Heart right ventricle (tissue), 16 donors: ENCODE data around the gene PTPN12. TPM values are rescaled to one million over a fixed set of nuclear protein-coding genes. Genes with fewer than 3 reads are reported as not detected.

Source experiments
- ATAC-seq, 8 donors: fragments of 200-7000 bp; cut with Tn5 transposase; one replicate each; pipeline ENCODE4 v1.9.1; 2020; ENCODE audit warnings: mild to moderate bottlenecking in 8 of 8, moderate library complexity in 8 of 8, moderate number of reproducible peaks in 1 of 8
- DNase-seq, 2 donors: peaks; one replicate each; pipeline ENCODE4 v3.0.0-alpha.2; 2020
- H3K27ac ChIP-seq, 10 donors: fragments of 200-600 bp; sonication (generic) in 2 of 10; one replicate each; pipeline versions ENCODE4 v1.5.0 to v1.8.0; 2020 to 2022; ENCODE audit warnings: mild to moderate bottlenecking in 3 of 10
- H3K27me3 ChIP-seq, 7 donors: fragments of 200-600 bp; one replicate each; pipeline ENCODE4 v1.8.0; 2021 to 2022; ENCODE audit warnings: mild to moderate bottlenecking in 2 of 7
- H3K36me3 ChIP-seq, 9 donors: fragments of 200-600 bp; sonication (generic) in 1 of 9; one replicate each; pipeline versions ENCODE4 v1.5.0 to v1.8.0; 2020 to 2022; ENCODE audit warnings: mild to moderate bottlenecking in 2 of 9
- H3K4me1 ChIP-seq, 9 donors: fragments of 200-600 bp; sonication (generic) in 1 of 9; one replicate each; pipeline versions ENCODE4 v1.5.0 to v1.8.0; 2020 to 2022; ENCODE audit warnings: mild to moderate bottlenecking in 4 of 9
- H3K4me3 ChIP-seq, 10 donors: fragments of 200-600 bp; sonication (generic) in 2 of 10; one replicate each; pipeline versions ENCODE4 v1.5.0 to v1.8.0; 2020 to 2022; ENCODE audit warnings: mild to moderate bottlenecking in 7 of 10, moderate library complexity in 2 of 10
- H3K9me3 ChIP-seq, 11 donors: fragments of 200-600 bp in 10 of 11; sonication (generic) in 2 of 11; one replicate each; pipeline versions ENCODE4 v1.5.0 to v1.8.0; 2013 to 2022; ENCODE audit warnings: mild to moderate bottlenecking in 2 of 11, control low read depth in 1 of 11, moderate library complexity in 1 of 11
- CTCF ChIP-seq, 9 donors: fragments of 200-600 bp; sonication (generic) in 2 of 9; IDR thresholded peaks; one replicate each; pipeline versions ENCODE4 v1.5.0 to v1.8.0; 2021 to 2022; ENCODE audit warnings: antibody characterized with exemption in 9 of 9, mild to moderate bottlenecking in 5 of 9, moderate library complexity in 1 of 9
- WGBS, 2 donors: extraction: QIAGEN DNeasy Blood & Tissue Kit; methylation state at CpG; one replicate each; pipeline ENCODE4 v1.1.7; 2013; ENCODE audit warnings: inconsistent platforms in 1 of 2; 5-methylcytosine and 5-hydroxymethylcytosine counted together
- intact Hi-C, 10 donors: fragments of 100-400 bp; cut with DNase I; formaldehyde crosslinking; loops; one replicate each; pipeline versions ENCODE4 v1.11.1 to v1.14.2; 2022
- polyA plus RNA-seq, 2 donors: library from polyadenylated mRNA; stranded (reverse); fragments of 200-250 nt; gene quantifications; one replicate each; pipeline ENCODE4 v1.2.3, GENCODE V29; 2013
- total RNA-seq, 10 donors: library from RNA; stranded (reverse); fragmentation: NEBNext Ultra II Directional in 3 of 10; extraction: Animal tissue kit (Norgen Biotek cat#: 25700) in 3 of 10; gene quantifications; one replicate each; pipeline versions ENCODE4 v1.2.1 to v1.2.4, GENCODE V29; 2021 to 2023
- donor health status: Arrhythmogenic right ventricular cardiomyopathy.
- donor health status: ischemic (EF 13 %, LVEDD 7.1; RV severe dilation, severe dysfunction).
- donor health status: healthy with polysubstance abuse.
- donor health status: DM: no; HTN: yes; CAD: no.
- donor health status: DM: no; HTN: no; CAD: no.
- donor health status: ischemic (EF 25% LVEDD 6.9; RV normal size, moderate dysfunction).
- donor health status: ischemic (EF 25% LVEDD 5.7; RV mildly dilated, moderate dysfunction).
- donor health status: healthy.
- donor health status: DM: yes; HTN: yes; CAD: no.
- donor health status: Ischemic cardiomyopathy.
- donor health status: ischemic (EF 35%, LVEDD 5.7; RV mildly dilated, moderate dysfunction).
- donor health status: nonischemic (EF 11% LVEDD 7.7; RV severe dilation, severe dysfunction).
- donor health status: DM: yes; HTN: yes; CAD: no.
- donor health status: PGD.
- donor health status: ischemic (EF 29% LVEDD 5.4; RV normal size, mild dysfunction).
- donor health status: nonischemic (EF 23%, LVEDD 6.1; RV moderate dilation, normal function).

Gene PTPN12
- total and polyA plus RNA-seq, 12 donors, result 24.0 to 64.5 (median 42.6) TPM

GRCh38 chr7:77658928-77659327 is 121.8 kb downstream of the PTPN12 start:
- 96 to 97% methylated on average over 5 of the region's 5 CpGs for WGBS, 2 donors
- Histone ChIP-seq H3K4me1 (no peaks in the 10 kb centered on the region), H3K9me3 (no peaks in the 10 kb centered on the region), H3K4me3 (no peak overlapping the region), H3K36me3 (peaks cover 0 to 82% (median 9%) of the 10 kb centered on the region in 9 donors), H3K27me3 (no peaks in the 10 kb centered on the region), H3K27ac (no peak overlapping the region)
- ATAC-seq (no peak), DNase-seq (no peak)
- TF ChIP-seq CTCF (IDR thresholded peaks at IDR 0.05), result no peak
- intact Hi-C loops, result loop anchor here in 6 of 10 donors (2.0 to 10.0 kb wide), 4 partner anchors 98 to 276 kb away; no protein-coding TSS in a partner anchor

- TF ChIP-seq CTCF (IDR thresholded peaks at IDR 0.05), result no peak
Observed at GRCh38 chr7:77661816-77662215, 124.7 kb downstream of the PTPN12 start.

GRCh38 chr7:77662869-77663268 is 125.8 kb downstream of the PTPN12 start:
- peaks cover 0 to 84% (median 0%) of the 10 kb centered on the region in 9 donors for H3K36me3 ChIP-seq
- intact Hi-C loops, result loop anchor here in 1 of 10 donors (5.0 kb wide), 1 partner anchor 94 kb away; no protein-coding TSS in a partner anchor
- WGBS, 2 donors, result 88 to 99% methylated on average over 2 of the region's 2 CpGs
- H3K4me1 ChIP-seq, result no peaks in the 10 kb centered on the region
- ATAC-seq, result no peak
- no peaks in the 10 kb centered on the region for H3K27me3 ChIP-seq
- no peaks in the 10 kb centered on the region for H3K9me3 ChIP-seq
- no peak overlapping the region for H3K27ac ChIP-seq
- no peak for DNase-seq
- no peak for TF ChIP-seq CTCF (IDR thresholded peaks at IDR 0.05)
- no peak overlapping the region for H3K4me3 ChIP-seq

More at GRCh38 chr7:77661816-77662215, 124.7 kb downstream of the PTPN12 start:
- Histone ChIP-seq H3K36me3 (peaks cover 0 to 85% (median 0%) of the 10 kb centered on the region in 9 donors), H3K27ac (no peak overlapping the region), H3K4me1 (no peaks in the 10 kb centered on the region), H3K27me3 (no peaks in the 10 kb centered on the region), H3K4me3 (no peak overlapping the region), H3K9me3 (no peaks in the 10 kb centered on the region)
- DNase-seq (no peak), ATAC-seq (no peak)
- WGBS, 2 donors, result 93 to 98% methylated on average over 5 of the region's 5 CpGs
- intact Hi-C loops, result loop anchor here in 1 of 10 donors (5.0 kb wide), 1 partner anchor 95 kb away; no protein-coding TSS in a partner anchor

GRCh38 chr7:77664715-77665114 is 127.6 kb downstream of the PTPN12 start:
- no peak for ATAC-seq
- Histone ChIP-seq H3K4me3 (no peak overlapping the region), H3K27ac (no peak overlapping the region), H3K9me3 (no peaks in the 10 kb centered on the region), H3K36me3 (peaks cover 0 to 72% (median 0%) of the 10 kb centered on the region in 9 donors), H3K4me1 (no peaks in the 10 kb centered on the region), H3K27me3 (no peaks in the 10 kb centered on the region)
- TF ChIP-seq CTCF (IDR thresholded peaks at IDR 0.05), result no peak
- DNase-seq, result no peak
- intact Hi-C loops, result loop anchor here in 1 of 10 donors (5.0 kb wide), 1 partner anchor 93 kb away; no protein-coding TSS in a partner anchor
